KOPT-K1 (cell line): ENCODE data around the gene ARMC2.
"Not testable (repeated sequence)": the region's sequence is repeated elsewhere in the genome, so short reads cannot be mapped to it uniquely, and the experiment has no call there.

Experiments used
- H3K27ac ChIP-seq: fragments of 200-600 bp; sonication (generic); 2 replicates; pipeline ENCODE4 v1.5.1; 2016; ENCODE audit warnings: antibody characterized with exemption, mild to moderate bottlenecking, low read depth, low read length; ENCODE audit not compliant: poor library complexity, severe bottlenecking
- H3K36me3 ChIP-seq: fragments of 200-600 bp; sonication (generic); 2 replicates; pipeline ENCODE4 v1.5.1; 2017; ENCODE audit warnings: antibody characterized with exemption, mild to moderate bottlenecking, low read length, moderate library complexity; ENCODE audit not compliant: insufficient read depth
- H3K9me3 ChIP-seq: fragments of 200-600 bp; sonication (generic); 2 replicates; pipeline ENCODE4 v1.5.1; 2017; ENCODE audit warnings: antibody characterized with exemption, low read length, mild to moderate bottlenecking; ENCODE audit not compliant: insufficient read depth, poor library complexity, severe bottlenecking

The ARMC2 gene

DNA sequence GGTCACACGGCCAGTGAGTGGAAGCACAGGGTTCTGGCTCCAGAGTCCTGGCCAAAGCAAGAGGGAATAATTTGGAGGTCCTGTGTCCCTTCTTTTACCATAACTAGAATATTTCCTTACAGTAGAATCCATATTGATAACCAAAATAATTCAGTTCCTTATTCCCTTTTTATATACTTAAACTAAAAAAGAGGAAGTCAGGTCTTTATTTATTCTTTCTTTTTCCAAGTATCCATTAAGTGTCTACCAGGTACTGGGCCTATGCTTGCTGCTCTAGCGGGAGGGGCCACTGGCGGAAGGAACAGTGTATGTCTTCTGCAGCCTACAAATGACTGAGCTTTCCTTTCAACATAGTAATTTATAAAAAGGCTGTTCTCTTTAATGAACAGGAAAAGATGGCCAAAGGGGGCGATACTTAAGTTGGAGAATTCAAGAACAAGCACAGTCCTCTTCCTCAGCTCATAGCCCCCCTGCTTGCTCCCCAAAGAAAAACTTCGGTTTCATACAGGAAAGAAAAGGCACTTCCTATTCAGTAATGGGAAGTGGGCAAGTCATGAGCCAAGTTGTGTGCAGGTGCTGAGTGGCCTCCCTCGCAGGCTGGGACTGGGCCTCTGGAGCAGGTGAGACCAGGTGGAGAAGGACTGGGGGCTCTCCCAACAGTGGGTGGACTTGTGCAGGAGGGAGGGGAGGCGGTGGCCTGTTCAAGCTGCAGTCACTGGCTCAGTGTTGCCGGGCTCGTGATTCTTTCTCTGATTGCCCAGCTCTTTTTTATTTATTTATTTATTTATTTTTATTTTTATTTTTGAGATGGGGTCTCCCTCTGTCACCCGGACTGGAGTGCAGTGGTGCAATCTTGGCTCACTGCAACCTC is 110.9 kb downstream of the ARMC2 start:
- no peaks in the 10 kb centered on the region for H3K9me3 ChIP-seq
- no peaks in the 10 kb centered on the region for H3K36me3 ChIP-seq
- H3K27ac ChIP-seq: no peak overlapping the region

DNA sequence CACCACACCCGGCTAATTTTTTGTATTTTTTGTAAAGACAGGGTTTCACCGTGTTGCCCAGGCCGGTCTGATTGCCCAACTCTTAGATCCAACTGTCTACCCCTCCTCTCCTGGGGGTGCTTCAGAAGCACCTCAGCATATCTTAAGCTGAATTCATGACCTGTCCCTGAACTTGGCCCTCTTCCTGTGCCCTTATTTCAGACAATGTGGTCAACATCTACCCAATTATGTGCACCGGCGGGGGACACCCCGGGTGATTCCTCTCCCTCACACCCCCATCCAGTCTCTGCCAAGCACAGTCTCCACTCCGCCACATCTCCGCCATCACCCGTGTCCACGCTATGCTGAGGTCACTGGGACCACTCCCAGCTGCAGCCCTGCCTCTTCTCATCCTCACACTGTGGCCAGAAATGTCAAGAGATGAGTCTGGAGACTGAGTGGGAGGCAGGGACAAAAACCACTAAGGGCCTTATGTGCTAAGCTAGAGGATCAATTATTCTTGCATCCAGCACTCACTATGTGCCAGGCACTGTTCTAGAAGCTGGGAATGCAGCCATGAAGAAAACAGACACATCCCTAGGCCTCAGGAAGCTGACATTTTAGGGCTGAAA is 111.9 kb downstream of the ARMC2 start:
- Histone ChIP-seq H3K36me3 (no peaks in the 10 kb centered on the region), H3K27ac (no peak overlapping the region), H3K9me3 (no peaks in the 10 kb centered on the region)

DNA sequence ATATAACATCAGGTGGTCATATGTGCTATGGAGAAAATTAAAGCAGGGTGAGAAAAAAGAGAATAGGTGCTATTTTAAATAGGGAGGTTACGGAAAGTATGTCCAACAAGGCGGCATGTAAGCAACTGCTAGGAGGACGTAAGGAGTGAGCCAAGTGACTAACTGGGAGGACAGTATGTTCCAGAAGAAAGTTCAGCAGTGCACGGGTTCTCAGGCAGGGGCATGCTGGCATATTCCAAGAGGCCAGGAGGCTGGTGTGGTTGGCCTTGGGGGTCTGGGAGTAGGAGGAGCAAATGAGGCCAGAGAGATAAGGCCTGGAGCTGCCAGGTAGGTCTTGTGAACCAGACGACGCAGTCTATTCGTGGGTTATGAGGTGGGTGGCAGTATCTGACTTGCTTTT is 112.4 kb downstream of the ARMC2 start:
- Histone ChIP-seq H3K9me3 (no peaks in the 10 kb centered on the region), H3K27ac (no peak overlapping the region), H3K36me3 (no peaks in the 10 kb centered on the region)

DNA sequence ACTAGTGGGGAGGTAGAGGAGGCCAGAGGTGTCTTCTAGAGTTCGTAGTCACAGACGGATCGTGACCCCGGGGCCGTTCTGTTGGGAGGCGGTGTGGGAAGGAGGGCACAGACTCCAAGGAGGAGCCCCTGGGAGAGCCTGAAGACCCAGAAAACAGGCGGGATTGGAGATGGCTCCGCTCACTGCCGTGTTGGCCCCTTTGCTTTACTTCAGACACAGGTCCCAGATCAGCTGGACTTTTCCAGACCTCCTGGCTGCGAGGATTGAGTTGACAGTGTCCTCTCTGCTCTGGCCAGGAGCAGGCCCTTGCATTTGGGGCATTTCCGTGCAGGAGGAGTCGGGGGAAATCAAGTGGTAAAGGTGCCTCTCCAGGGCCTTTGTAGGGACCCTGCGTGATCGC is 112.9 kb downstream of the ARMC2 start:
- H3K27ac ChIP-seq: no peak overlapping the region
- no peaks in the 10 kb centered on the region for H3K9me3 ChIP-seq
- no peaks in the 10 kb centered on the region for H3K36me3 ChIP-seq

DNA sequence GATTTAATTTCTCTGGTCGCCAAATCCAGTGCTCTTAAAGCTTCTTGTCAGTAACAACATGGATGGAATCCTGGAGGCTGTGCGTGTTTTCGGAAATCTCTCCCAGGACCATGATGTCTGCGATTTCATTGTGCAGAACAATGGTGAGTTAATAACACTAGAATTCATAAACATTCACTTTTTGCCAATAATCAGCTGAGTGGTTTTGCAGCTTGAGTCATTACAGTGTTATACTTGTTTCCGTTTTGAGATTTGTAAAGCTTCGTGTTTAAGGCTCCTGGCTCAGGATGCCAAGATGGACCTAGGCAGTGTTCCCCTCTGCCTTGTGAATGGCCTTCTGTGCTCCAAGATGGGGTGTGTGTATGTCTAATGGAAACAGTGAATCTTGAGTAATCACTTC is 113.8 kb downstream of the ARMC2 start:
- Histone ChIP-seq H3K36me3 (no peaks in the 10 kb centered on the region), H3K9me3 (no peaks in the 10 kb centered on the region), H3K27ac (no peak overlapping the region)

DNA sequence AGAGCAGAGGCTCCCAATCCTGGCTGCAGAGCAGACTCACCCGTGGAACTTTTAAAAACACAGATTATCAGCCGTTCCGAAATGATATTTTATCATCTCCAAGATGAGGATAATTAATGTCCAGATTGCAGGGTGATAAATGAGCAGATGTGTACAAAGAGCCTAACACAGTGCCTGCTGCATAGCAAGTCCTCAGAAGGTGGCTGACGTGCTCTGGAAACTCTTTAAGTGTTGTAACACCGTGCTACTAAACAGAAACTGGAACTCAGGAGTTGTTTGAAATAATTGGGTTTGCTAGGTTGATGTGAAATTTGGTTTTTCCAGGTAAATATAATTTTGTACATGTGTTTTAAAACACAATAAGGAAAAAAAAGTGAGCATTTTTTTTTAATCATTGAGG is 118.0 kb downstream of the ARMC2 start:
- Histone ChIP-seq H3K27ac (no peak overlapping the region), H3K9me3 (no peaks in the 10 kb centered on the region), H3K36me3 (no peaks in the 10 kb centered on the region)

DNA sequence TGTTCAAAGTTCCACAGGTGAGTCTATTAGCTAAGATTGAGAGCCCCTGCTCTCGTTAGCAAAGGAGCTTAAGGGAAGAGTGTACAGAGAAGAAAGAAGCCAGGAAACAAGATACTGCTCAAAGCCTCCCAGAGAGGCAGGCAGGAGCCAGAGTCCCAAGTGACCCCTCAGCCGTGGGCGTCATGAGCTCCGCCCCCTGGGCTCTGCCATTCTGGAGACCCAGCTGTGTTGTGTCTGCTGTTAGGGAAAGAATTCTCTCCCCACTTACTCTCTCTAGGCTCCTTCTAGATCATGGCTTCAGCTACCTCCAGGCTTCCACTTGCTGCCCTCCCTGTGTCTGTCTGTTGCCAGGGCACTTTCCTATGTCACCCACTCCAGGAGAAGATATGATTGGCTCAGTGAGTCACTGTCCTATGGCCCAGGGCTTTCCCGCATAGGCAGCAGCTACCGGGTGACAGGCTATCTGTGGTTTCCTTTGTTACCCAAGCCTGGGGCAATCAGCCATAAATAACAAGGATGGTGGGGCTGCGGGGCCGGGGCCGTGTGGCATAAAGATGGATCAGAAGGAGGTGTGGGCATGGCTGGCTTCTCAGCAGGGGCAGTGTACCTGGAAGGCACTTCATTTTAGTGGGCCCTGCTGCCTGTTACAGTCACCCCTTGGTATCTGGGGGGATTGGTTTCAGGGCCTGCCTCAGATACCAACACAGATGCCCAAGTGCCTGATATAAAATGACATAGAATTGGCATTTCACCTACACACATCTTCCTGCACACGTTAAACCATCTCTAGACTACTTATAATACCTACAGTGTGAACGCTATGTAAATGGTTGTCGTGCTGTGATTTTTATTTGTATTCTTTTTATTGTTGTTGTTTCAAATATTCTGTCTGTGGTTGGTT is 118.9 kb downstream of the ARMC2 start:
- no peaks in the 10 kb centered on the region for H3K9me3 ChIP-seq
- no peaks in the 10 kb centered on the region for H3K36me3 ChIP-seq
- H3K27ac ChIP-seq: no peak overlapping the region

DNA sequence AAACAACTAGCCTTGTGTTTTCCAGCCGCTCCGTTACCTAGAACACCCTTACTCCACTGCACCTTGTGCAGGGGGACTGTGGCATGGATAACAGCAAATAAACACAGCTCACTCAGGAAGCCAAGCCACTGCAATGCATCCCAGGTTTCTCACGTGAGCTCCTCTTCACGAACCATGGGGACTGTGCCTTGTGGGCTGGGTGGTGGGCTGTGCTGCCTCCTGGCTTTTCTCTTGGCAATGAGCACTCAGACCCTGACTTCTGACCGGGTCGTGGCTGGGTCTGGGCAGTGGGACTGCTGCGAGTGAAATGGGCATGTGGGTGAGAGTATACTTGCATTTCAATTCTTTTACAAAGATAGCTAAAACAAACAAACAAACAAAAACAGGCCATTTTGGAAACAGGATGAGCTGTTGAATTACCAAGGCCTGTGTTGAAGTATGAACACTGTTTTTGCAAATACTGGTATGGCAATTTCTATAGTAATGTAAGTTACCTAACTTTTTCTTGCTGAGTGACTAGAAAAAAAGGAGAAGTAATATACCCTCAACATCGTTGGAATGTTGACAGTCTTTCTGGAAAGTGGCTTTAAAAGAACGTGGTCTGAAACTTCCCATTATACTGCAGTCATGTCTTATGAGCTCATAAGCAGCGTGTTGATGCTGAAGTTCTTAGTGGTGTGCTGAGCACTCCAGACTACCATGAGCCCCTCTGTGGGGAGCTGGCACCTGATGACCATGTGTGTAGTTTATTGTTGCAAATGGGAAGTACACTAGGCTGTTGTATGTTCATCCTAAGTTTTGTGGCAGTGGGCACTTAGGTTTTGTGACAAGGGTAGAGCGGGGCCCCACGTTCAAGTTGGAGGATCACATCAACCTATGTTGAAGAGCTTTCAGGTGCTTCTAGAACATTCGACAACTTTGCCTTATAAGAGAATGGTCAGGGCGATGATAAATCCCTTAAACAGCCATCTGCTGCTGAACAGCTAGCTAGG is 120.4 kb downstream of the ARMC2 start:
- no peaks in the 10 kb centered on the region for H3K9me3 ChIP-seq
- H3K27ac ChIP-seq: no peak overlapping the region
- H3K36me3 ChIP-seq: no peaks in the 10 kb centered on the region

DNA sequence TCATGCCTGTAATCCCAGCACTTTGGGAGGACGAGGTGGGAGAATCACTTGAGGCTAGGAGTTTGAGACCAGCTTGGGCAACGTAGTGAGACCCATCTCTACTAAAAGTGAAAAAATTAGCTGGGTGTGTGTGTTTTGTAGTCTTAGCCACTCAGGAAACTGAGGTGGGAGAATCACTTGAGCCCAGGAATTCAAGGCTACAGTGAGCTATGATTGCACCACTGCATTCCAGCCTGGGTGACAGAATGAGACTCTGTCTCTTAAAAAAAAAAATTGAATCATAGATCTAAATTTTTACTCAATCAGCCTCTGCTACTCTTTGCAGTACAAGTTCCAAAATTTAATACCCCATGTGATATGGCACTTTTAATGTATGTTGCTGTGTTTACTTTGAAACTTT is 121.6 kb downstream of the ARMC2 start:
- Histone ChIP-seq H3K36me3 (no peaks in the 10 kb centered on the region), H3K9me3 (no peaks in the 10 kb centered on the region), H3K27ac (no peak overlapping the region)

DNA sequence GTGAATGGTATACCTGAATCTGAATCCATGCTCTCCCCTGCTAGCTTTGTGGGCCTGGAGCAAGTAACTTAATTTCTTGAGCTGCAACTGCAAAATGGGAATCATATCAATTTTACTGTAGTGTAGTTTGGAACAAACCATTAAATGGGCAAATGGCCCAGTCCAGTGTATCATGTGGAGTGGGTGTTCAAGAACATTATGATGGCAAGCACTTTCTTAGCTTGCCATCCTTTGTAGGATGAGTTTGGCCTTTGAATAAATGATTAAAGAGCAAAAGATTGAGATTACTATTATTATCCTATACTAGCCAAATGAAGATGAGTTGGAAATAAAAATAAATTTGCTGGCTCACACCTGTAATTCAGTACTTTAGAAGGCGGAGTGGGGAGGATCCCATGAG is 126.0 kb downstream of the ARMC2 start:
- Histone ChIP-seq H3K9me3 (no peaks in the 10 kb centered on the region), H3K36me3 (no peaks in the 10 kb centered on the region), H3K27ac (no peak overlapping the region)

DNA sequence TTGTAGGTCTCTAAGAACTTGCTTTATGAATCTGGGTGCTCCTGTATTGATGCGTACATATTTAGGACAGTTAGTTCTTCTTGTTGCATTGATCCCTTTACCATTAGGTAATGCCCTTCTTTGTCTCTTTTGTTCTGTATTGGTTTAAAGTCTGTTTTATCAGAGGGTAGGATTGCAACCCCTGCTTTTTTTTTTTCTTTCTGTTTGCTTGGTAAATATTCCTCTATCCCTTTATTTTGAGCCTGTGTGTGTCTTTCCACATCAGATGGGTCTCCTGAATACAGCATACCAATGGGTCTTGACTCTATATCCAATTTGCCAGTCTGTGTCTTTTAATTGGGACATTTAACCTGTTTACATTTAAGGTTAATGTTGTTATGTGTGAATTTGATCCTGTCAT is 130.4 kb downstream of the ARMC2 start:
- H3K9me3 ChIP-seq, H3K27ac ChIP-seq, H3K36me3 ChIP-seq: not testable (repeated sequence)

DNA sequence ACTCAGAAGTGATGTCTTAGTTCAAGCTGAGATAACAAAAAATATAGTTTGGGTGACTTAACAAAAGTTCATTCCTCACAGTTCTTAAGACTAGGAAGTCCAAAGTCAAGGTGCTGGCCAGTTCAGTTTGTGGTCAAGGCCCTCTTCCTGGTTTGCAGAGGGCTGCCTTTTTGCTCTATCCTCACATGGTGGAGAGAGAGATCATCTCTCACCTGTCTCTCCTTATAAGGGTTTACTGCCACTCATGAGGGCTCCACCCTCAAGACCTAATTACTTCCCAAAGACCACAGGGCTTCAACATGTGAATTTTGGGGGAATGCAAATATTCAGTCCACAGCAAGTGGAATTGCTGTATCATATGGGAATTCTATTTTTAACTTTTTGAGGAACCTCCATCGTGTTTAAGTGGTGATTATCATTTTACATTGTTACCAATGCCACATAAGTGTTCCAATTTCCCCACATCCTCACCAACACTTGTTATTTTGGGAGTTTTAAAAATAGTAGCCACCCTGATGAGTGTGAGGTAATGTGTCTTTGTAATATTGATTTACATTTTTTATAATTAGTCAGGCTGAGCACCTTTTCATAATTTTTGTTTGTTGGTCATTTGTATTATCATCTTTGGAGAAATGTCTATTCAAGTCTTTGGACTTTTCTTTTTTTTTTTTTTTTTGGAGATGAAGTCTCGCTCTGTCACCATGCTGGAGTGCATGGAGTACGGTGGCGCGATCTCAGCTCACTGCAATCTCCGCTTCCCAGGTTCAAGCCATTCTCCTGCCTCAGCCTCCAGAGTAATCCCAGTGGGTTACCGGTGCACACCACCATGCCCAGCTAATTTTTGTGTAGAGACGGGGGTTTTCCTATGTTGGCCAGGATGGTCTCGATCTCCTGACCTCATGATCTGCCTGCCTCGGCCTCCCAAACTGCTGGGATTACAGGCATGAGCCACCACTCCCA is 134.2 kb downstream of the ARMC2 start:
- Histone ChIP-seq H3K27ac (no peak overlapping the region), H3K9me3 (no peaks in the 10 kb centered on the region), H3K36me3 (peaks cover 4% of the 10 kb centered on the region; the same call in 1 of the 2 replicates)

DNA sequence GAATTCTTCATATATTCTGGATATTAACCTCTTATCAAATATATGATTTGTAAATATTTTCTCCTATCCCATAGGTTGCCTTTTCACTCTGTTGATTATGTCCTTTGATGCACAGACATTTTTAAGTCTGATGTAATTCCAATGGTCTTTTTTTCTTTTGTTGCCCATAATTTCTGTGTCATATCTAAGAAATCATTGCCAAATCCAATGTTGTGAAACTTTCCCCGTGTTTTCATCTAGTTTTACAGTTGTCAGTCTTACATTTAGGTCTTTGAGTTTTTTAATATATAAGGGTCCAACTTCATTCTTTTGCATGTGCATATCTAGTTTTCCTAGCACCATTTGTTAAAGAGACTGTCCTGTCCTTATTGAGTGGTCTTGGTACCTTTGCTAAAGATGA is 134.9 kb downstream of the ARMC2 start:
- H3K36me3 ChIP-seq: peaks cover 4% of the 10 kb centered on the region; the same call in 1 of the 2 replicates
- no peaks in the 10 kb centered on the region for H3K9me3 ChIP-seq
- no peak overlapping the region for H3K27ac ChIP-seq
